ENCODE data around the gene TCEAL5. TPM values are rescaled to one million over a fixed set of nuclear protein-coding genes. Genes with fewer than 3 reads are reported as not detected.
"Not testable (repeated sequence)": the region's sequence is repeated elsewhere in the genome, so short reads cannot be mapped to it uniquely, and the experiment has no call there.

The TCEAL5 gene
- total RNA-seq, 1 donor from 2014 or later, result not detected

- DNase-seq (ENCODE audit: low read depth, low spot score), result no peak
Measured at GRCh38 chrX:103234869-103235268, 41.7 kb downstream of the TCEAL5 start.

- DNase-seq (ENCODE audit: low read depth, low spot score), result no peak
Measured at GRCh38 chrX:103233263-103233662, 43.3 kb downstream of the TCEAL5 start.

DNA sequence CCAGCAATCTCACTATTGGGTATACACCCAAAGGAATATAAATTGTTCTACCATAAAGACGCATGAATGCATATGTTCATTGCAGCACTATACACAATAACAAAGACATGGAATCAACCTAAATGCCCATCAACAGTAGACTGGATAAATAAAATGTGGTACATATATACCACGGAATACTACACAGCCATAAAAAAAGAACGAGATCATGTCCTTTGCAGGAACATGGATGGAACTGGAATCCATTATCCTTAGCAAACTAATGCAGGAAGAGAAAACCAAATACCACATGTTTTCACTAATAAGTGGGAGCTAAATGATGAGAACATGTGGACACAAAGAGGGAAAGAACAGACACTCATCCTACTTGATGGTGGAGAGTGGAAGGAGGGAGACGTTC, 50.6 kb downstream of the TCEAL5 start:
- not testable (repeated sequence) for DNase-seq (ENCODE audit: low read depth, low spot score)

Other genes starting within 250 kb of the TCEAL5 start
- gene BEX1, start 212.6 kb downstream of the TCEAL5 start, total RNA-seq, result 0.20 TPM in 1 of 2 replicates, not detected in the other
- not detected in 2 replicates for gene NXF3, start 183.6 kb downstream of the TCEAL5 start, total RNA-seq
- gene BEX4, start 61.6 kb downstream of the TCEAL5 start, total RNA-seq, result 19.1 and 20.6 TPM in 2 replicates
- gene TCEAL8, start 21.6 kb downstream of the TCEAL5 start, total RNA-seq, result 70.2 and 88.2 TPM in 2 replicates
- 0.67 and 0.86 TPM in 2 replicates for gene BEX2, start 34.2 kb upstream of the TCEAL5 start, total RNA-seq
- gene TCEAL7, start 53.5 kb upstream of the TCEAL5 start, total RNA-seq, result 1.9 and 15.7 TPM in 2 replicates
- gene TCEAL9, start 79.8 kb upstream of the TCEAL5 start, total RNA-seq, result 81.4 and 106 TPM in 2 replicates
- gene BEX3, start 99.8 kb upstream of the TCEAL5 start, total RNA-seq, result 232 and 264 TPM in 2 replicates
- gene RAB40A, start 242.7 kb upstream of the TCEAL5 start, total RNA-seq, result not detected in 2 replicates

Data from pulmonary artery endothelial cell (primary cell).